Measurements from ENCODE around the gene HEATR1. TPM values are rescaled to one million over a fixed set of nuclear protein-coding genes. Genes with fewer than 3 reads are reported as not detected.
"Not testable (repeated sequence)": the region's sequence is repeated elsewhere in the genome, so short reads cannot be mapped to it uniquely, and the experiment has no call there.

The HEATR1 gene
- total RNA-seq, 4 donors from 2014 or later = 9.4 to 15.7 (median 13.2) TPM

DNA sequence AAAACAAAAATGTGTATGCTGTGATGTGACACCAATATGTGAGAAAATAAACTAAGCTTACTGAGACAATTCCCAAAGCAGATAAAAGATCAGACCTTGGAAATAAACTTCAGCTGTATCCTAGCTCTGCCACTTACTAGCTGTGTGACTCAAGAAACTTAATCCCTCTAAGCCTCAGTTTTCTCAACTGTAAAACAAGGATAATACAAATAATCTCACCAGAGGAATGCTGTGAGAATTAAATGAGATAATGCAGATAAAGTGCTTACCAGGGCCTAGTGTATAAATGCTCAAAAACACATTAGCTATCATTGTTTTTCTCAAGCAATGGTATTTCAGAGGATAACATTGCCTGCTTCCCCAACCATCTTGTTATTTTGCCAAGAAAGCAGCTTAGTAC lies 2.1 kb downstream of the HEATR1 start:
- intact Hi-C loops (cut with DNase I; ENCODE audit: low total_unique reads) (no loop called here), in situ Hi-C loops (cut with MboI; ENCODE audit: low pct_ligation_motif_present in 1 of 4, low pct_unique_long_range_greater_than_20kb in 1 of 4, low sequenced_read_pairs in 3 of 4) (loop anchor here in 3 of 4 donors (10.0 to 25.0 kb wide), 2 partner anchors 193 to 960 kb away; partner anchors contain the start of gene MTR (in 1 of the 3))
- Histone ChIP-seq H3K9me3 (no peaks in the 10 kb centered on the region), H3K27ac (no peak overlapping the region), H3K4me3 (no peak overlapping the region), H3K4me1 (peaks cover 0 to 12% (median 9%) of the 10 kb centered on the region in 4 donors), H3K27me3 (no peaks in the 10 kb centered on the region), H3K36me3 (peaks cover 0 to 18% (median 7%) of the 10 kb centered on the region in 4 donors)
- no peak for DNase-seq
- TF ChIP-seq POLR2AphosphoS5 (IDR thresholded peaks at IDR 0.05) (no peak), CTCF (IDR thresholded peaks at IDR 0.05) (no peak), POLR2A (IDR thresholded peaks at IDR 0.05) (no peak), EP300 (IDR thresholded peaks at IDR 0.05; ENCODE audit: low read depth) (no peak)

DNA sequence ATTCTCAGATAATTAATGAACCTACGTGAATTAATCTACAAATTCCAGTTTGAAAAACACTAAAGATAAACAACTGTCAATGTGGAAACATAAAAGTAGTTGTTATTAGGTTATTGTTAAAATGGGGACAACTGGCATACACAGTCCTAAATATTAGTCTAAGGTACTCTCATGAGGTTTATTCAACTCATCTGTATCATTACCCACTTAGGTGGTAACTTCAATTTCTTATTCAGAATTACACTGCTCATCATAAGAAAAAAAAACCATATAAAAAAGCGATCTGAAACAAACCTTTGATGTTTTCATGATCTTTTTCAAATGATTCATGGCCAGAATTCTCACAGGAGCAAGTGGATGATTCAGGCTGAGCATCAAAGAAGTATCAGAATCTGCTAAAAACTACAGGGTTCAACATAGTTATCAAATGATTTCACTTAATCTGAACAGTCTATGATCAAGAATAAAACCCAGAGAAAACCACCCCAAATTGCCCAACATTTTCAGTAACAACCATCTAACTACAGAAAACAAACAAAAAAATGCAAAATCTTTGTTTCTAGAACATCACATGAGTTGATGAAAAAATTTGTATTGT lies 13.7 kb downstream of the HEATR1 start:
- no peaks in the 10 kb centered on the region for H3K9me3 ChIP-seq
- WGBS, 2 donors (ENCODE audit: low coverage in 1 of 2) = 80 to 89% methylated on average over 2 of the region's 2 CpGs
- H3K27me3 ChIP-seq = no peaks in the 10 kb centered on the region
- peaks cover 0 to 75% (median 34%) of the 10 kb centered on the region in 4 donors for H3K36me3 ChIP-seq
- intact Hi-C loops (cut with DNase I; ENCODE audit: low total_unique reads) (no loop called here), in situ Hi-C loops (cut with MboI; ENCODE audit: low pct_ligation_motif_present in 1 of 4, low pct_unique_long_range_greater_than_20kb in 1 of 4, low sequenced_read_pairs in 3 of 4) (no loop called here)
- TF ChIP-seq POLR2A (IDR thresholded peaks at IDR 0.05) = no peak
- no peak overlapping the region for H3K4me3 ChIP-seq
- no peak overlapping the region for H3K27ac ChIP-seq
- H3K4me1 ChIP-seq = no peaks in the 10 kb centered on the region
- DNase-seq = no peak

DNA sequence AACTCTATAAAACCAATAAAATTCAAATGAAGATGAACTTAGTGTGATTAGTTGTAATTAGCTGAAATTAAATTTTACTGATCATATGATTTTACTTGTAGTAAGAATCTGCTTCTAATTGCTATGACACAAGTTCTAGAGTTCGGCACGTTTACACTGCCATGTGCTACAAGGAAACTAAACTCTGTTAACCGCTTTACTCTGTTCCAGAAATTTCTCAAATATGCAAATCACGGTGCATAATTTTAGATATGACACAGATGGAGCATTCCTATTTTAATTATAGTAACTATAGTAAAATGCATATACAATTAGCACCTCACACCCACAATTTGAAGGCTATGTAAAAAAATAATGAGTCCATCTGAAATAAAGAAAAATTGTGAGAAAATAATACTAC lies 14.8 kb downstream of the HEATR1 start:
- 84% methylated on average over 4 of the region's 4 CpGs for WGBS, 2 donors (ENCODE audit: low coverage in 1 of 2)
- peaks cover 0 to 9% (median 4%) of the 10 kb centered on the region in 4 donors for H3K4me1 ChIP-seq
- H3K27me3 ChIP-seq = no peaks in the 10 kb centered on the region
- H3K36me3 ChIP-seq = peaks cover 0 to 67% (median 33%) of the 10 kb centered on the region in 4 donors
- TF ChIP-seq EP300 (IDR thresholded peaks at IDR 0.05; ENCODE audit: low read depth) = no peak
- no peak for TF ChIP-seq CTCF (IDR thresholded peaks at IDR 0.05)
- TF ChIP-seq POLR2AphosphoS5 (IDR thresholded peaks at IDR 0.05) = no peak
- TF ChIP-seq POLR2A (IDR thresholded peaks at IDR 0.05) = no peak
- in situ Hi-C loops (cut with MboI; ENCODE audit: low pct_ligation_motif_present in 1 of 4, low pct_unique_long_range_greater_than_20kb in 1 of 4, low sequenced_read_pairs in 3 of 4) (no loop called here), intact Hi-C loops (cut with DNase I; ENCODE audit: low total_unique reads) (no loop called here)
- no peak overlapping the region for H3K4me3 ChIP-seq
- no peak for DNase-seq
- no peaks in the 10 kb centered on the region for H3K9me3 ChIP-seq
- H3K27ac ChIP-seq = no peak overlapping the region

DNA sequence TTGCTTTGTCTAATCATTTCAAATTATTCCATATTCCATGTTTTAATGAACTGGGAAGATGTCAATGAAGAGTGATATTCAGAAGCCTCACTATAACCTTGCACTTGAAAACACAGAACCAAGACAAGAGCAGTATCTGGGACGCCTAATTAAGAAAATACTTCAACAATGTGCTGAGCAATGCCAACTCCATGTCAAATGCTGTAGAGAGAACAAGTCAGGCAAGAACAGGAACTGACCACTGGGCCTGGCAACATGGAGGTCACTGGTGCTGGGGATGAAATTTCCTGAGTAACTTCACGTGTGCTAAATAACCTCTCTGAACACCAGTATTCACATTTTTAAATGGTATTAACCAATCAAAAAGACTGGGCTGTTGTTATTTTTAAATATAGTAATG lies 22.8 kb downstream of the HEATR1 start:
- TF ChIP-seq POLR2A (IDR thresholded peaks at IDR 0.05) (no peak), POLR2AphosphoS5 (IDR thresholded peaks at IDR 0.05) (no peak), EP300 (IDR thresholded peaks at IDR 0.05; ENCODE audit: low read depth) (no peak), CTCF (IDR thresholded peaks at IDR 0.05) (no peak)
- intact Hi-C loops (cut with DNase I; ENCODE audit: low total_unique reads) (no loop called here), in situ Hi-C loops (cut with MboI; ENCODE audit: low pct_ligation_motif_present in 1 of 4, low pct_unique_long_range_greater_than_20kb in 1 of 4, low sequenced_read_pairs in 3 of 4) (no loop called here)
- Histone ChIP-seq H3K27ac (no peak overlapping the region), H3K36me3 (peaks cover 0 to 54% (median 18%) of the 10 kb centered on the region in 4 donors), H3K4me3 (no peak overlapping the region), H3K9me3 (no peaks in the 10 kb centered on the region), H3K27me3 (no peaks in the 10 kb centered on the region), H3K4me1 (peaks cover 0 to 16% (median 5%) of the 10 kb centered on the region in 4 donors)
- no peak for DNase-seq
- WGBS, 2 donors (ENCODE audit: low coverage in 1 of 2) = 70 to 87% methylated on average over 2 of the region's 2 CpGs

DNA sequence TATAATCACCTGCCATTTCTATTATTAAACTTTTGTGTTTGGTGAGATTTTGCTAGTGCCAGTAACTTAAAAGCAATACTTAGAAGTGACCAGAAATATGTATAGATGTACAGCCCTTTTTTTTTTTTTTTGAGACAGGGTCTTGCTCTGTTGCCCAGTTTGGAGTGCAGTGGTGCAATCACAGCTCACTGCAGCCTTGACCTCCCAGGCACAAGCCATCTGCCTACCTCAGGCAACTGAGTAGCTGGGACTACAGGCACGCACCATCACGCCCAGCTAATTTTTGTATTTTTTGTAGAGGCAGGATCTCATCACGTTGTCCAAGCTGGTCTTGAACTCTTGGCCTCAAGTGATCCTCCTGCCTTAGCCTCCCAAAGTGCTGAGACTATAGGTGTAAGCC lies 23.9 kb downstream of the HEATR1 start:
- H3K27me3 ChIP-seq; intact Hi-C loops (cut with DNase I; ENCODE audit: low total_unique reads); H3K4me3 ChIP-seq; DNase-seq; H3K9me3 ChIP-seq; H3K27ac ChIP-seq; in situ Hi-C loops (cut with MboI; ENCODE audit: low pct_ligation_motif_present in 1 of 4, low pct_unique_long_range_greater_than_20kb in 1 of 4, low sequenced_read_pairs in 3 of 4): not testable (repeated sequence)
- Histone ChIP-seq H3K4me1 (peaks cover 0 to 16% (median 5%) of the 10 kb centered on the region in 4 donors), H3K36me3 (peaks cover 0 to 54% (median 19%) of the 10 kb centered on the region in 4 donors)
- 95% methylated on average over 3 of the region's 3 CpGs; no CpG with 5 or more reads in 1 of the 2 donors for WGBS, 2 donors (ENCODE audit: low coverage in 1 of 2)

Data from transverse colon (tissue), 4 donors.